DMS114 treated with DMSO at 0.1 percent for 48 hours (cell line): ENCODE data around the gene CELA3A.
A peak's percentile ranks its signal among the peaks of the same experiment; 100 is the strongest.
"Not testable (repeated sequence)": the region's sequence is repeated elsewhere in the genome, so short reads cannot be mapped to it uniquely, and the experiment has no call there.

Experiments used
- DNase-seq: peaks from one replicate; lab custom pipeline; 2025; ENCODE audit not compliant: unreplicated experiment; lab: John Stamatoyannopoulos, UW

The CELA3A gene

GRCh38 chr1:22001409-22001808 is at the start of gene CELA3A:
Gene CELA3A, plus strand, starts transcription at chr1:22001657. Its CDS starts 18 bp downstream, at chr1:22001675.
- DNase-seq, result no peak

- no peak for DNase-seq
Measured at GRCh38 chr1:21952786-21953520, 48.5 kb upstream of the CELA3A start.

- DNase-seq, result no peak
Measured at GRCh38 chr1:21955058-21955457, 46.4 kb upstream of the CELA3A start.

- DNase-seq, result no peak
Measured at GRCh38 chr1:21955501-21956281, 45.8 kb upstream of the CELA3A start.

GRCh38 chr1:21956720-21957552 is 44.5 kb upstream of the CELA3A start:
- DNase-seq, result no peak

GRCh38 chr1:21961337-21961736 is 40.1 kb upstream of the CELA3A start:
- no peak for DNase-seq

- DNase-seq, result no peak
Measured at GRCh38 chr1:21961799-21962198, 39.7 kb upstream of the CELA3A start.

- DNase-seq, result peak; percentile 41
Measured at GRCh38 chr1:21963477-21964217, 37.8 kb upstream of the CELA3A start.

GRCh38 chr1:21966247-21967000 is 35.0 kb upstream of the CELA3A start:
- DNase-seq, result no peak

- DNase-seq, result not testable (repeated sequence)
Measured at GRCh38 chr1:21967216-21967615, 34.2 kb upstream of the CELA3A start.

- DNase-seq, result not testable (repeated sequence)
Measured at GRCh38 chr1:21969066-21969465, 32.4 kb upstream of the CELA3A start.

- not testable (repeated sequence) for DNase-seq
Measured at GRCh38 chr1:21970523-21970922, 30.9 kb upstream of the CELA3A start.

- not testable (repeated sequence) for DNase-seq
Measured at GRCh38 chr1:21972973-21973441, 28.4 kb upstream of the CELA3A start.

GRCh38 chr1:21973948-21974347 is 27.5 kb upstream of the CELA3A start:
- DNase-seq, result not testable (repeated sequence)

GRCh38 chr1:21974699-21975098 is 26.8 kb upstream of the CELA3A start:
- not testable (repeated sequence) for DNase-seq

GRCh38 chr1:21975296-21975695 is 26.2 kb upstream of the CELA3A start:
- not testable (repeated sequence) for DNase-seq

GRCh38 chr1:21976703-21977239 is 24.7 kb upstream of the CELA3A start, which contains the start of gene CELA3B:
Gene CELA3B, plus strand, starts transcription at chr1:21977022. Its CDS starts 18 bp downstream, at chr1:21977040.
- not testable (repeated sequence) for DNase-seq

GRCh38 chr1:21978209-21978608 is 23.2 kb upstream of the CELA3A start:
- DNase-seq, result not testable (repeated sequence)

- DNase-seq, result not testable (repeated sequence)
Measured at GRCh38 chr1:21980515-21981220, 20.8 kb upstream of the CELA3A start.
